ENCODE measurements around the gene UNC13C. TPM values are rescaled to one million over a fixed set of nuclear protein-coding genes. Genes with fewer than 3 reads are reported as not detected.

Gene UNC13C
- total RNA-seq, 4 donors from 2014 or later: 0.21 to 16.8 TPM; not detected in 2

- Histone ChIP-seq H3K27ac (no peak overlapping the region), H3K36me3 (no peaks in the 10 kb centered on the region), H3K4me1 (no peaks in the 10 kb centered on the region), H3K4me3 (no peak overlapping the region), H3K9me3 (no peaks in the 10 kb centered on the region), H3K27me3 (no peaks in the 10 kb centered on the region)
- intact Hi-C loops (cut with DNase I; ENCODE audit: low total_unique reads): no loop called here
- no peak for TF ChIP-seq CTCF (IDR thresholded peaks at IDR 0.05)
- no peak for TF ChIP-seq POLR2A (IDR thresholded peaks at IDR 0.05)
- DNase-seq: no peak
Measured at GRCh38 chr15:54514601-54515000, 536.4 kb downstream of the UNC13C start.

- no peak overlapping the region for H3K27ac ChIP-seq
- DNase-seq: no peak
- H3K36me3 ChIP-seq: no peaks in the 10 kb centered on the region
- H3K4me3 ChIP-seq: no peak overlapping the region
- H3K4me1 ChIP-seq: no peaks in the 10 kb centered on the region
- TF ChIP-seq CTCF (IDR thresholded peaks at IDR 0.05): no peak
- no peak for TF ChIP-seq POLR2A (IDR thresholded peaks at IDR 0.05)
- no peaks in the 10 kb centered on the region for H3K27me3 ChIP-seq
- intact Hi-C loops (cut with DNase I; ENCODE audit: low total_unique reads): no loop called here
- H3K9me3 ChIP-seq: no peaks in the 10 kb centered on the region
Measured at GRCh38 chr15:54515664-54516582, 537.7 kb downstream of the UNC13C start.

- DNase-seq: no peak
- Histone ChIP-seq H3K36me3 (no peaks in the 10 kb centered on the region), H3K4me3 (no peak overlapping the region), H3K27me3 (no peaks in the 10 kb centered on the region), H3K27ac (no peak overlapping the region), H3K4me1 (no peaks in the 10 kb centered on the region), H3K9me3 (no peaks in the 10 kb centered on the region)
- intact Hi-C loops (cut with DNase I; ENCODE audit: low total_unique reads): no loop called here
- TF ChIP-seq CTCF (IDR thresholded peaks at IDR 0.05) (no peak), POLR2A (IDR thresholded peaks at IDR 0.05) (no peak)
Measured at GRCh38 chr15:54517366-54517765, 539.1 kb downstream of the UNC13C start.

- intact Hi-C loops (cut with DNase I; ENCODE audit: low total_unique reads): no loop called here
- H3K27me3 ChIP-seq: no peaks in the 10 kb centered on the region
- H3K4me3 ChIP-seq: no peak overlapping the region
- H3K36me3 ChIP-seq: no peaks in the 10 kb centered on the region
- no peak for DNase-seq
- TF ChIP-seq CTCF (IDR thresholded peaks at IDR 0.05) (no peak), POLR2A (IDR thresholded peaks at IDR 0.05) (no peak)
- H3K4me1 ChIP-seq: no peaks in the 10 kb centered on the region
- H3K9me3 ChIP-seq: no peaks in the 10 kb centered on the region
- no peak overlapping the region for H3K27ac ChIP-seq
Measured at GRCh38 chr15:54518156-54518882, 540.1 kb downstream of the UNC13C start.

GRCh38 chr15:54519577-54519976, 541.3 kb downstream of the UNC13C start:
- Histone ChIP-seq H3K4me3 (no peak overlapping the region), H3K9me3 (no peaks in the 10 kb centered on the region), H3K36me3 (no peaks in the 10 kb centered on the region), H3K27ac (no peak overlapping the region), H3K4me1 (no peaks in the 10 kb centered on the region), H3K27me3 (no peaks in the 10 kb centered on the region)
- no peak for DNase-seq
- intact Hi-C loops (cut with DNase I; ENCODE audit: low total_unique reads): no loop called here
- TF ChIP-seq CTCF (IDR thresholded peaks at IDR 0.05): no peak
- no peak for TF ChIP-seq POLR2A (IDR thresholded peaks at IDR 0.05)
